Vagina (tissue), 2 donors: ENCODE results near the gene KRT73. TPM values are rescaled to one million over a fixed set of nuclear protein-coding genes. Genes with fewer than 3 reads are reported as not detected.

ENCODE experiments used
- DNase-seq, 2 donors: peaks; one replicate each; pipeline ENCODE4 v3.0.0-alpha.2; 2017; ENCODE audit errors: extremely low spot score in 2 of 2
- H3K27ac ChIP-seq: fragments of 200-600 bp; sonication (generic); one replicate; pipeline ENCODE4 v1.5.1; 2019
- H3K27me3 ChIP-seq: fragments of 200-600 bp; sonication (generic); one replicate; pipeline ENCODE4 v1.5.1; 2019
- H3K36me3 ChIP-seq, 2 donors: fragments of 200-600 bp; sonication (generic); one replicate each; pipeline ENCODE4 v1.5.1; 2017 to 2019
- H3K4me1 ChIP-seq: fragments of 200-600 bp; sonication (generic); one replicate; pipeline ENCODE4 v1.5.1; 2019
- H3K4me3 ChIP-seq, 2 donors: fragments of 200-600 bp; sonication (generic); 1 replicate in 1 of 2; 2 replicates in 1 of 2; pipeline ENCODE4 v1.5.1; 2016 to 2019
- H3K9me3 ChIP-seq: fragments of 200-600 bp; sonication (generic); one replicate; pipeline ENCODE4 v1.5.1; 2019
- CTCF ChIP-seq, 3 experiments: fragments of 450-650 bp in 2 of 3; fragments of 200-600 bp in 1 of 3; sonication (generic) in 1 of 3; IDR thresholded peaks; one replicate each; pipeline ENCODE4 v1.5.1; 2017 to 2019; ENCODE audit warnings: antibody characterized with exemption in 3 of 3, mild to moderate bottlenecking in 2 of 3, moderate library complexity in 2 of 3
- POLR2A ChIP-seq, 2 donors: fragments of 450-650 bp; IDR thresholded peaks; one replicate each; pipeline ENCODE4 v1.6.1; 2017; ENCODE audit warnings: antibody characterized with exemption in 2 of 2, mild to moderate bottlenecking in 2 of 2, moderate library complexity in 2 of 2
- POLR2AphosphoS5 ChIP-seq, 2 donors: sonication (generic); formaldehyde crosslinking; IDR thresholded peaks; one replicate each; pipeline ENCODE4 v1.9.0; 2017; ENCODE audit warnings: antibody characterized with exemption in 2 of 2, mild to moderate bottlenecking in 2 of 2, low read depth in 1 of 2; ENCODE audit not compliant: insufficient read depth in 1 of 2
- intact Hi-C: fragments of 100-400 bp; cut with DNase I; formaldehyde crosslinking; loops from one replicate; pipeline ENCODE4 v1.15.1; 2023
- total RNA-seq: library from RNA; depleted of rRNA; stranded (reverse); fragments of >200 nt; gene quantifications from one replicate; pipeline ENCODE4 v1.2.3, GENCODE V29; 2016

The KRT73 gene
- total RNA-seq, 1 donor from 2014 or later: not detected

- no peak overlapping the region for H3K27ac ChIP-seq
- H3K27me3 ChIP-seq: no peaks in the 10 kb centered on the region
- no peaks in the 10 kb centered on the region for H3K9me3 ChIP-seq
- no peak overlapping the region for H3K4me3 ChIP-seq
- DNase-seq: no peak
- TF ChIP-seq POLR2A (IDR thresholded peaks at IDR 0.05): no peak
- no peak for TF ChIP-seq CTCF (IDR thresholded peaks at IDR 0.05)
- TF ChIP-seq POLR2AphosphoS5 (IDR thresholded peaks at IDR 0.05; ENCODE audit: insufficient read depth in 1 of 2, low read depth in 1 of 2): no peak
- no peaks in the 10 kb centered on the region for H3K4me1 ChIP-seq
- intact Hi-C loops: no loop called here
- no peaks in the 10 kb centered on the region for H3K36me3 ChIP-seq
Observed at GRCh38 chr12:52662918-52663229, 44.5 kb upstream of the KRT73 start.

- TF ChIP-seq POLR2A (IDR thresholded peaks at IDR 0.05) (no peak), POLR2AphosphoS5 (IDR thresholded peaks at IDR 0.05; ENCODE audit: insufficient read depth in 1 of 2, low read depth in 1 of 2) (no peak), CTCF (IDR thresholded peaks at IDR 0.05) (no peak)
- intact Hi-C loops: no loop called here
- H3K4me3 ChIP-seq: no peak overlapping the region
- no peaks in the 10 kb centered on the region for H3K4me1 ChIP-seq
- H3K27ac ChIP-seq: no peak overlapping the region
- no peaks in the 10 kb centered on the region for H3K9me3 ChIP-seq
- H3K36me3 ChIP-seq: no peaks in the 10 kb centered on the region
- DNase-seq: no peak
- H3K27me3 ChIP-seq: no peaks in the 10 kb centered on the region
Observed at GRCh38 chr12:52662093-52662917, 43.9 kb upstream of the KRT73 start.

GRCh38 chr12:52661668-52662067 lies 43.3 kb upstream of the KRT73 start:
- H3K36me3 ChIP-seq: no peaks in the 10 kb centered on the region
- TF ChIP-seq POLR2A (IDR thresholded peaks at IDR 0.05): no peak
- no peak for TF ChIP-seq CTCF (IDR thresholded peaks at IDR 0.05)
- TF ChIP-seq POLR2AphosphoS5 (IDR thresholded peaks at IDR 0.05; ENCODE audit: insufficient read depth in 1 of 2, low read depth in 1 of 2): no peak
- no peak overlapping the region for H3K4me3 ChIP-seq
- H3K9me3 ChIP-seq: no peaks in the 10 kb centered on the region
- intact Hi-C loops: no loop called here
- no peaks in the 10 kb centered on the region for H3K27me3 ChIP-seq
- H3K4me1 ChIP-seq: no peaks in the 10 kb centered on the region
- H3K27ac ChIP-seq: no peak overlapping the region
- DNase-seq: no peak

GRCh38 chr12:52660934-52661499 lies 42.7 kb upstream of the KRT73 start:
- Histone ChIP-seq H3K27me3 (no peaks in the 10 kb centered on the region), H3K27ac (no peak overlapping the region), H3K36me3 (no peaks in the 10 kb centered on the region), H3K4me1 (no peaks in the 10 kb centered on the region), H3K4me3 (no peak overlapping the region), H3K9me3 (no peaks in the 10 kb centered on the region)
- intact Hi-C loops: no loop called here
- TF ChIP-seq POLR2AphosphoS5 (IDR thresholded peaks at IDR 0.05; ENCODE audit: insufficient read depth in 1 of 2, low read depth in 1 of 2) (no peak), POLR2A (IDR thresholded peaks at IDR 0.05) (no peak), CTCF (IDR thresholded peaks at IDR 0.05) (no peak)
- DNase-seq: no peak

GRCh38 chr12:52659951-52660350 lies 41.6 kb upstream of the KRT73 start:
- TF ChIP-seq POLR2A (IDR thresholded peaks at IDR 0.05) (no peak), POLR2AphosphoS5 (IDR thresholded peaks at IDR 0.05; ENCODE audit: insufficient read depth in 1 of 2, low read depth in 1 of 2) (no peak), CTCF (IDR thresholded peaks at IDR 0.05) (no peak)
- Histone ChIP-seq H3K4me1 (no peaks in the 10 kb centered on the region), H3K9me3 (no peaks in the 10 kb centered on the region), H3K27me3 (no peaks in the 10 kb centered on the region), H3K27ac (no peak overlapping the region), H3K4me3 (no peak overlapping the region), H3K36me3 (no peaks in the 10 kb centered on the region)
- no peak for DNase-seq
- intact Hi-C loops: no loop called here
